ENCODE results near the gene RAB10. TPM values are rescaled to one million over a fixed set of nuclear protein-coding genes. Genes with fewer than 3 reads are reported as not detected.
"Not testable (repeated sequence)": the region's sequence is repeated elsewhere in the genome, so short reads cannot be mapped to it uniquely, and the experiment has no call there.

Gene RAB10
- total RNA-seq, 2 experiments from 2014 or later, result 88.0 to 89.7 TPM

GRCh38 chr2:26024260-26024659 lies 9.6 kb upstream of the RAB10 start:
- POLR2A ChIA-PET, result no interaction called here
- Mint-ChIP-seq H3K4me3 (no peak overlapping the region), H3K27ac (no peak overlapping the region), H3K4me1 (peaks cover 1% of the 10 kb centered on the region), H3K27me3 (peaks cover 7% of the 10 kb centered on the region), H3K9me3 (no peaks in the 10 kb centered on the region), H3K36me3 (no peaks in the 10 kb centered on the region)
- DNase-seq, result no peak
- no peak for ATAC-seq (ENCODE audit: low read depth)

GRCh38 chr2:26025509-26025908 lies 8.4 kb upstream of the RAB10 start:
- Mint-ChIP-seq H3K4me1 (peaks cover 1% of the 10 kb centered on the region), H3K36me3 (no peaks in the 10 kb centered on the region), H3K9me3 (no peaks in the 10 kb centered on the region), H3K27me3 (peaks cover 4% of the 10 kb centered on the region), H3K4me3 (no peak overlapping the region), H3K27ac (no peak overlapping the region)
- ATAC-seq (ENCODE audit: low read depth), result no peak
- DNase-seq, result no peak
- POLR2A ChIA-PET, result no interaction called here

- ATAC-seq (ENCODE audit: low read depth); H3K4me3 Mint-ChIP-seq; H3K27ac Mint-ChIP-seq: not testable (repeated sequence)
Measured at GRCh38 chr2:26028083-26028482, 5.8 kb upstream of the RAB10 start.

GRCh38 chr2:26032586-26033269 lies 1.2 kb upstream of the RAB10 start:
- not testable (repeated sequence) for H3K27me3 Mint-ChIP-seq; H3K36me3 Mint-ChIP-seq; H3K9me3 Mint-ChIP-seq; ATAC-seq (ENCODE audit: low read depth); DNase-seq
- Mint-ChIP-seq H3K4me3 (peak overlapping the region; percentile 97), H3K27ac (peak overlapping the region; percentile 94), H3K4me1 (peaks cover 22% of the 10 kb centered on the region)
- POLR2A ChIA-PET, result interaction anchor here (0.6 to 3.8 kb wide), 4 partner anchors 15 to 154 kb away, joined by 4 to 18 read pairs (median 4); partner anchors contain the start of gene ASXL2

More at GRCh38 chr2:26028083-26028482, 5.8 kb upstream of the RAB10 start:
- H3K4me1 Mint-ChIP-seq, POLR2A ChIA-PET, H3K9me3 Mint-ChIP-seq, H3K27me3 Mint-ChIP-seq, H3K36me3 Mint-ChIP-seq, DNase-seq: not testable (repeated sequence)

- peak overlapping the region; percentile 94 for H3K27ac Mint-ChIP-seq
- H3K36me3 Mint-ChIP-seq, result peaks cover 12% of the 10 kb centered on the region
- H3K9me3 Mint-ChIP-seq, result no peaks in the 10 kb centered on the region
- H3K4me1 Mint-ChIP-seq, result peaks cover 25% of the 10 kb centered on the region
- no peaks in the 10 kb centered on the region for H3K27me3 Mint-ChIP-seq
- peak overlapping the region; percentile 97 for H3K4me3 Mint-ChIP-seq
- POLR2A ChIA-PET, result interaction anchor here (0.6 to 3.8 kb wide), 7 partner anchors 13 to 155 kb away, joined by 3 to 18 read pairs (median 4); partner anchors contain the start of genes ASXL2 and KIF3C
- peak; percentile 35 for ATAC-seq (ENCODE audit: low read depth)
- DNase-seq, result no peak
Measured at GRCh38 chr2:26033270-26033817, 540 bp upstream of the RAB10 start.

- H3K27me3 Mint-ChIP-seq, result no peaks in the 10 kb centered on the region
- DNase-seq, result no peak
- POLR2A ChIA-PET, result interaction anchor here (0.7 to 3.8 kb wide), 6 partner anchors 8 to 156 kb away, joined by 3 to 18 read pairs (median 4); partner anchors contain the start of genes ASXL2 and KIF3C
- H3K36me3 Mint-ChIP-seq, result peaks cover 16% of the 10 kb centered on the region
- peaks cover 28% of the 10 kb centered on the region for H3K4me1 Mint-ChIP-seq
- ATAC-seq (ENCODE audit: low read depth), result no peak
- peak overlapping the region; percentile 97 for H3K4me3 Mint-ChIP-seq
- H3K27ac Mint-ChIP-seq, result peak overlapping the region; percentile 94
- no peaks in the 10 kb centered on the region for H3K9me3 Mint-ChIP-seq
Measured at GRCh38 chr2:26034637-26034992, 731 bp downstream of the RAB10 start.

- Mint-ChIP-seq H3K4me1 (peaks cover 29% of the 10 kb centered on the region), H3K36me3 (peaks cover 18% of the 10 kb centered on the region), H3K4me3 (peak overlapping the region; percentile 97), H3K27me3 (no peaks in the 10 kb centered on the region), H3K27ac (peak overlapping the region; percentile 94), H3K9me3 (no peaks in the 10 kb centered on the region)
- ATAC-seq (ENCODE audit: low read depth) (no peak), DNase-seq (no peak)
- POLR2A ChIA-PET, result interaction anchor here (0.7 to 3.8 kb wide), 5 partner anchors 8 to 157 kb away, joined by 3 to 18 read pairs (median 3); partner anchors contain the start of genes ASXL2 and KIF3C
Measured at GRCh38 chr2:26035090-26035743, 1.3 kb downstream of the RAB10 start.

- Mint-ChIP-seq H3K27me3 (no peaks in the 10 kb centered on the region), H3K4me3 (no peak overlapping the region), H3K4me1 (peaks cover 46% of the 10 kb centered on the region), H3K36me3 (peaks cover 29% of the 10 kb centered on the region), H3K9me3 (no peaks in the 10 kb centered on the region), H3K27ac (no peak overlapping the region)
- no peak for ATAC-seq (ENCODE audit: low read depth)
- POLR2A ChIA-PET, result no interaction called here
- no peak for DNase-seq
Measured at GRCh38 chr2:26039603-26040323, 5.9 kb downstream of the RAB10 start.

- Mint-ChIP-seq H3K4me1 (peaks cover 35% of the 10 kb centered on the region), H3K36me3 (peaks cover 31% of the 10 kb centered on the region)
Measured at GRCh38 chr2:26043109-26043508, 9.2 kb downstream of the RAB10 start.

GRCh38 chr2:26043862-26044696 lies 10.2 kb downstream of the RAB10 start:
- peaks cover 30% of the 10 kb centered on the region for H3K36me3 Mint-ChIP-seq
- no peak for DNase-seq
- no peaks in the 10 kb centered on the region for H3K27me3 Mint-ChIP-seq
- H3K27ac Mint-ChIP-seq, result peak overlapping the region; percentile 27
- H3K9me3 Mint-ChIP-seq, result no peaks in the 10 kb centered on the region
- peaks cover 34% of the 10 kb centered on the region for H3K4me1 Mint-ChIP-seq
- H3K4me3 Mint-ChIP-seq, result peak overlapping the region; percentile 46
- ATAC-seq (ENCODE audit: low read depth), result peak; percentile 54
- POLR2A ChIA-PET, result no interaction called here

More at GRCh38 chr2:26043109-26043508, 9.2 kb downstream of the RAB10 start:
- ATAC-seq (ENCODE audit: low read depth) (no peak), DNase-seq (no peak)
- H3K4me3 Mint-ChIP-seq, result no peak overlapping the region
- no peak overlapping the region for H3K27ac Mint-ChIP-seq
- no peaks in the 10 kb centered on the region for H3K27me3 Mint-ChIP-seq
- no peaks in the 10 kb centered on the region for H3K9me3 Mint-ChIP-seq
- POLR2A ChIA-PET, result interaction anchor here (0.7 kb wide), 1 partner anchor 9 kb away, joined by 3 read pairs; no protein-coding TSS in a partner anchor

- Mint-ChIP-seq H3K27me3 (no peaks in the 10 kb centered on the region), H3K9me3 (no peaks in the 10 kb centered on the region), H3K4me1 (peaks cover 31% of the 10 kb centered on the region), H3K27ac (no peak overlapping the region), H3K36me3 (peaks cover 40% of the 10 kb centered on the region), H3K4me3 (no peak overlapping the region)
- DNase-seq, result no peak
- ATAC-seq (ENCODE audit: low read depth), result no peak
- POLR2A ChIA-PET, result interaction anchor here (1.1 kb wide), 1 partner anchor 15 kb away, joined by 3 read pairs; the partner anchor contains the start of gene RAB10
Measured at GRCh38 chr2:26048791-26049190, 14.9 kb downstream of the RAB10 start.

GRCh38 chr2:26049641-26050040 lies 15.8 kb downstream of the RAB10 start:
- peaks cover 40% of the 10 kb centered on the region for H3K36me3 Mint-ChIP-seq
- H3K9me3 Mint-ChIP-seq, result no peaks in the 10 kb centered on the region
- POLR2A ChIA-PET, result interaction anchor here (0.6 kb wide), 1 partner anchor 1090 kb away, joined by 3 read pairs; no protein-coding TSS in a partner anchor
- peaks cover 26% of the 10 kb centered on the region for H3K4me1 Mint-ChIP-seq
- H3K27ac Mint-ChIP-seq, result no peak overlapping the region
- H3K27me3 Mint-ChIP-seq, result no peaks in the 10 kb centered on the region
- DNase-seq, result no peak
- no peak overlapping the region for H3K4me3 Mint-ChIP-seq
- no peak for ATAC-seq (ENCODE audit: low read depth)

Measured in activated naive CD8-positive, alpha-beta T cell treated with anti-CD3 and anti-CD28 coated beads, Interleukin-2, amount 10 ng/mL, durations not matched to agents 7 days and 5 days (primary cell).